ACC112 (cell line): ENCODE results near the gene LY86.
"Not testable (repeated sequence)": the region's sequence is repeated elsewhere in the genome, so short reads cannot be mapped to it uniquely, and the experiment has no call there.

ENCODE experiments used
- H2AFZ ChIP-seq: fragments of 200-600 bp; sonication (generic); one replicate; pipeline ENCODE4 v1.6.0; 2017; ENCODE audit warnings: antibody characterized with exemption, low read length; ENCODE audit not compliant: unreplicated experiment
- H3K27ac ChIP-seq: fragments of 200-600 bp; sonication (generic); 2 replicates; pipeline ENCODE4 v1.5.1; 2014; ENCODE audit warnings: low read depth, mild to moderate bottlenecking, antibody characterized with exemption, low read length, moderate library complexity
- H3K27me3 ChIP-seq: fragments of 200-600 bp; sonication (generic); 2 replicates; pipeline ENCODE4 v1.6.1; 2014; ENCODE audit warnings: mild to moderate bottlenecking, antibody characterized with exemption, low read length, moderate library complexity, mixed read lengths; ENCODE audit not compliant: insufficient read depth
- H3K36me3 ChIP-seq: fragments of 200-600 bp; sonication (generic); 2 replicates; pipeline ENCODE4 v1.6.1; 2016; ENCODE audit warnings: mild to moderate bottlenecking, antibody characterized with exemption, low read length, moderate library complexity, mixed read lengths; ENCODE audit not compliant: insufficient read depth
- H3K4me1 ChIP-seq: fragments of 200-600 bp; sonication (generic); one replicate; pipeline ENCODE4 v1.6.1; 2016; ENCODE audit warnings: low read length, mixed read lengths; ENCODE audit not compliant: insufficient read depth, unreplicated experiment, control insufficient read depth
- H3K4me3 ChIP-seq: fragments of 200-600 bp; sonication (generic); 2 replicates; pipeline ENCODE4 v1.5.1; 2014; ENCODE audit warnings: mild to moderate bottlenecking, low read depth, low read length
- H3K79me2 ChIP-seq: fragments of 200-600 bp; sonication (generic); one replicate; pipeline ENCODE4 v1.6.0; 2016; ENCODE audit warnings: low read length; ENCODE audit not compliant: control insufficient read depth, unreplicated experiment, insufficient read depth

LY86 gene

GRCh38 chr6:6656287-6656686 is 67.8 kb downstream of the LY86 start:
- Histone ChIP-seq H3K27ac (no peak overlapping the region), H2AFZ (no peak overlapping the region), H3K4me3 (no peak overlapping the region)

GRCh38 chr6:6657085-6657819 is 68.7 kb downstream of the LY86 start:
- no peaks in the 10 kb centered on the region for H3K79me2 ChIP-seq
- peaks cover 47% of the 10 kb centered on the region for H3K27me3 ChIP-seq
- no peaks in the 10 kb centered on the region for H3K36me3 ChIP-seq
- no peak overlapping the region for H2AFZ ChIP-seq
- no peak overlapping the region for H3K4me3 ChIP-seq
- no peak overlapping the region for H3K27ac ChIP-seq
- no peaks in the 10 kb centered on the region for H3K4me1 ChIP-seq

More at GRCh38 chr6:6656287-6656686, 67.8 kb downstream of the LY86 start:
- Histone ChIP-seq H3K36me3 (no peaks in the 10 kb centered on the region), H3K79me2 (no peaks in the 10 kb centered on the region), H3K27me3 (peaks cover 39% of the 10 kb centered on the region), H3K4me1 (no peaks in the 10 kb centered on the region)

- Histone ChIP-seq H2AFZ (no peak overlapping the region), H3K79me2 (no peaks in the 10 kb centered on the region), H3K4me1 (no peaks in the 10 kb centered on the region), H3K36me3 (no peaks in the 10 kb centered on the region), H3K4me3 (no peak overlapping the region), H3K27me3 (peaks cover 47% of the 10 kb centered on the region), H3K27ac (no peak overlapping the region)
These were observed 69.3 kb downstream of the LY86 start for GRCh38 chr6:6657820-6658217.

- Histone ChIP-seq H3K79me2 (no peaks in the 10 kb centered on the region), H3K27ac (no peak overlapping the region), H3K4me3 (no peak overlapping the region), H3K4me1 (no peaks in the 10 kb centered on the region), H3K36me3 (no peaks in the 10 kb centered on the region), H3K27me3 (peaks cover 64% of the 10 kb centered on the region), H2AFZ (no peak overlapping the region)
These were observed 71.2 kb downstream of the LY86 start for GRCh38 chr6:6659600-6660327.

GRCh38 chr6:6660339-6661045 is 72.0 kb downstream of the LY86 start:
- H3K27ac ChIP-seq: no peak overlapping the region
- H3K27me3 ChIP-seq: peaks cover 66% of the 10 kb centered on the region
- H3K36me3 ChIP-seq: no peaks in the 10 kb centered on the region
- no peak overlapping the region for H2AFZ ChIP-seq
- H3K4me3 ChIP-seq: no peak overlapping the region
- no peaks in the 10 kb centered on the region for H3K79me2 ChIP-seq
- H3K4me1 ChIP-seq: no peaks in the 10 kb centered on the region

GRCh38 chr6:6661191-6661590 is 72.7 kb downstream of the LY86 start:
- peaks cover 68% of the 10 kb centered on the region for H3K27me3 ChIP-seq
- H2AFZ ChIP-seq: no peak overlapping the region
- no peaks in the 10 kb centered on the region for H3K36me3 ChIP-seq
- no peak overlapping the region for H3K27ac ChIP-seq
- H3K4me1 ChIP-seq: no peaks in the 10 kb centered on the region
- H3K79me2 ChIP-seq: no peaks in the 10 kb centered on the region
- no peak overlapping the region for H3K4me3 ChIP-seq

- Histone ChIP-seq H2AFZ (no peak overlapping the region), H3K79me2 (no peaks in the 10 kb centered on the region), H3K27ac (no peak overlapping the region), H3K4me3 (no peak overlapping the region), H3K27me3 (peaks cover 73% of the 10 kb centered on the region), H3K36me3 (no peaks in the 10 kb centered on the region), H3K4me1 (no peaks in the 10 kb centered on the region)
These were observed 73.2 kb downstream of the LY86 start for GRCh38 chr6:6661684-6662083.

- no peak overlapping the region for H3K27ac ChIP-seq
- peaks cover 92% of the 10 kb centered on the region for H3K27me3 ChIP-seq
- H3K4me3 ChIP-seq: no peak overlapping the region
- H3K4me1 ChIP-seq: no peaks in the 10 kb centered on the region
- no peaks in the 10 kb centered on the region for H3K36me3 ChIP-seq
- no peak overlapping the region for H2AFZ ChIP-seq
- no peaks in the 10 kb centered on the region for H3K79me2 ChIP-seq
These were observed 75.1 kb downstream of the LY86 start for GRCh38 chr6:6663421-6664135.

GRCh38 chr6:6665555-6666243 is 77.2 kb downstream of the LY86 start:
- H2AFZ ChIP-seq: no peak overlapping the region
- no peaks in the 10 kb centered on the region for H3K36me3 ChIP-seq
- H3K4me3 ChIP-seq: no peak overlapping the region
- no peaks in the 10 kb centered on the region for H3K79me2 ChIP-seq
- no peak overlapping the region for H3K27ac ChIP-seq
- no peaks in the 10 kb centered on the region for H3K4me1 ChIP-seq
- peaks cover 80% of the 10 kb centered on the region for H3K27me3 ChIP-seq

GRCh38 chr6:6670150-6670549 is 81.6 kb downstream of the LY86 start:
- not testable (repeated sequence) for H3K27ac ChIP-seq, H3K36me3 ChIP-seq, H3K79me2 ChIP-seq, H3K4me1 ChIP-seq, H3K4me3 ChIP-seq, H2AFZ ChIP-seq
- H3K27me3 ChIP-seq: peaks cover 45% of the 10 kb centered on the region
